NCI-H1092 (cell line): ENCODE results near the gene TTBK1.
A peak's percentile ranks its signal among the peaks of the same experiment; 100 is the strongest.

Experiments used
- DNase-seq: peaks from one replicate; lab custom pipeline; 2025; lab: John Stamatoyannopoulos, UW

Gene TTBK1

GRCh38 chr6:43255408-43256054, 12.2 kb downstream of the TTBK1 start:
- no peak for DNase-seq

GRCh38 chr6:43256670-43257366, 13.5 kb downstream of the TTBK1 start:
- no peak for DNase-seq

DNA sequence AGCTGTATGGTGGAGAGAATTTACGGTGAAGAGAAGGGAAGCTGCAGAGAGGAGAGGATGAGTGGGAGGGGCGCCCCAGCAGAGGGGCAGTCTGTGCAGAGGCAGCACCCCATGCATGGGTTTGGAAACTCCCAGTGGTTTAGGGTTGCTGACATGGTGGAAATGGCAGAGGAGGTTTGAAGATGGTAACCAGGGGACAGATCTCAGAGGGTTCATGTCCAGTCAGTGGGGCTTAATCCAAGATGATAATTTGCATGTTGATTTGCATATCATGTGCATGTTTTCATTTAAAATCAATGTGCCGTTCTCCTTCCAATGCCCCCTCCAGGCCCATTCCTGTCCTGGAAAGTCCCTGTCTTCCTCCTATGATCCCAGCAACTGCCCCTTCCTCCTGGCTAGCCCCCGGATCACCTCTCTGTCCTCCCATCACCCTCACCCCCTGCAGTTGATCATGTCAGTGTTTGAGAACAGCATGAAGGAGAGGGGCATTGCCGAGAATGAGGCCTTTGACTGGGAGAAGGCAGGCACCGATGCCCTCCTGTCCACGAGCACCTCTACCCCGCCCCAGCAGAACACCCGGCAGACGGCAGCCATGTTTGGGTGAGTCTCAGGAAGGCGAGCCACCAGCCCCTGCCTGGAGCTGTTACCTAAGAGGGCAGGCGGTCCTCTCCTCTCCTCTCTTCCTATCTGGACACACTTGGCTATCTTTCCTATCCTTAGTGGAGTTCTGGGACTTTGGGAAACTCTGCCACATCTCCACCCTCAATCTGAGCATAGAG, 14.3 kb downstream of the TTBK1 start:
- no peak for DNase-seq

DNA sequence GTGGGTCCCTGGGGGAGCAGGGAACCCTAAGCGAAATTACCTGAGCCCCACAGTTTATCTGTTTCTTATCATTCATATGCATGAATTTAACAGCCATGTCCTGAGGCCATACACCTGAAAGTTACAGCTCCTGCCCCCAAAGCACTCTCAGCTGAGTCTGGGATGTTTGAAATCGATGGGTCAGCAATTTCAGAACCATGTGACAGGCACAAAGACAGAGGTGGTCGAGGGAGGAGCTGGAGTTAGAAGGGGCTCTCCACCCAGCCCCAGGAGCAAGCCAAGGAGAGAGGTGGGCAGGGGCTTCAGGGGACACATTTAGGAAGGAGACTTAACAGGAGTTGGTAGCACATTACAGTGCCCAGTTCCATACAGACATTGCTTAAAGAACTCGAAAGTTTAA, 14.9 kb downstream of the TTBK1 start:
- no peak for DNase-seq

DNA sequence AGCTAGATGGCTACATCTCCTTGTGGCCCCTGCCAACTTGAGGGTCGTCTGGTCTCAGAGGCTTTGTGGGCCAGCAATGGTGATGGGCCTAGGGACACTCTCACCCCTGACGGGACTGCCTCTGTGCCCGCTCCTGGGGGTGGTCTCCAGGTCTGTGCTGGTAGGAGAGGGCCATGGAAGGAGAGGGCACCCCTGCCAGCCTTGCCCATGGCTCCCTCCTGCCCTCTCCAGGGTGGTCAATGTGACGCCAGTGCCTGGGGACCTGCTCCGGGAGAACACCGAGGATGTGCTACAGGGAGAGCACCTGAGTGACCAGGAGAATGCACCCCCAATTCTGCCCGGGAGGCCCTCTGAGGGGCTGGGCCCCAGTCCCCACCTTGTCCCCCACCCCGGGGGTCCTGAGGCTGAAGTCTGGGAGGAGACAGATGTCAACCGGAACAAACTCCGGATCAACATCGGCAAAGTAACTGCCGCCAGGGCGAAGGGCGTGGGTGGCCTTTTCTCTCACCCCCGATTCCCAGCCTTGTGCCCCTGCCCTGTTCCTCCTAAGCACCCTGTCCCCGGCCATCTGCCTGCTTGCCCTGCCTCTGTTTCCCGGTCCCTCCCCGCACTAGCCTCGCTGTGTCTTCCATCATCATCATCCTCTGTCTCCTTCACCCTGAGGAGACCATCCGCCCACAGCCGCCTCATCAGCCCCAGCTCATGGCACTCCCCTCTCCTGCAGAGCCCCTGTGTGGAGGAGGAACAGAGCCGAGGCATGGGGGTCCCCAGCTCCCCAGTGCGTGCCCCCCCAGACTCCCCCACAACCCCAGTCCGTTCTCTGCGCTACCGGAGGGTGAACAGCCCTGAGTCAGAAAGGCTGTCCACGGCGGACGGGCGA, 15.8 kb downstream of the TTBK1 start:
- no peak for DNase-seq

DNA sequence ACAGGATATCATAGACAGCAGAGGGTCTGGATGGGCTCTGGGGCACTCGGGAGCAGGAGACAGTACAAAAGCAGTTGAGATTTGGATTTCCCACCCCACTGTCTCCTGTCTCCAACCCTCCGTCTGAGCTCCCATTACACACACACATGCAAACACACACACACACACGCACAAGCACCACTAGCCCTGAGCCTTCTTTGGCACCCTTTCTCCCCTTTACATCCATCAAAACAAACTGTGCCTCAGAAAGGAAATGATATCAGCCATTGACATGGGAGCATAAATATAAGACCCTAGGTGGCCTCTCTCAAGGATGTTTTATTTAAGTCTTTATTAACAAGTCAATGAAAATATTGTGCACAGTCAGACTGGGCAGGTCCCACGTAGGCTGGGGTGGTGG, 17.5 kb downstream of the TTBK1 start:
- DNase-seq, result no peak

DNA sequence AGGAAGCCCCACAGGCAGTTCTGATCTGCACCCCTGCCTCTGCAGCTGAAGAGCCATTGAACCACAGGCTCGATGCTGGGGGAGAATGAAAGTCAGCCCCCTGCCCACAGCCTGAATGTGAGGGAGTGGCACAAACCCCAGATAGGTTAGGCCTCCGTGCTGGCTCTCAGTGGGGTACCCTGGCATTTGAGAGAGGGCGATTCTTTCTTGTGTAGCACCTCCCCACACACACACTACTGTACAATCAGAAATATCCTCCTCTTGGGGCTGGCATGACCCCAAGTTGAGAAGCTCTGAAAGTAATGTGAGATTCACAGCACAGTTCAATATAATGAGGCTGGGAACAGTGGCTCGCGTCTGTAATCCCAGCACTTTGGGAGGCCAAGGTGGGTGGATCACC, 17.9 kb downstream of the TTBK1 start:
- no peak for DNase-seq

DNA sequence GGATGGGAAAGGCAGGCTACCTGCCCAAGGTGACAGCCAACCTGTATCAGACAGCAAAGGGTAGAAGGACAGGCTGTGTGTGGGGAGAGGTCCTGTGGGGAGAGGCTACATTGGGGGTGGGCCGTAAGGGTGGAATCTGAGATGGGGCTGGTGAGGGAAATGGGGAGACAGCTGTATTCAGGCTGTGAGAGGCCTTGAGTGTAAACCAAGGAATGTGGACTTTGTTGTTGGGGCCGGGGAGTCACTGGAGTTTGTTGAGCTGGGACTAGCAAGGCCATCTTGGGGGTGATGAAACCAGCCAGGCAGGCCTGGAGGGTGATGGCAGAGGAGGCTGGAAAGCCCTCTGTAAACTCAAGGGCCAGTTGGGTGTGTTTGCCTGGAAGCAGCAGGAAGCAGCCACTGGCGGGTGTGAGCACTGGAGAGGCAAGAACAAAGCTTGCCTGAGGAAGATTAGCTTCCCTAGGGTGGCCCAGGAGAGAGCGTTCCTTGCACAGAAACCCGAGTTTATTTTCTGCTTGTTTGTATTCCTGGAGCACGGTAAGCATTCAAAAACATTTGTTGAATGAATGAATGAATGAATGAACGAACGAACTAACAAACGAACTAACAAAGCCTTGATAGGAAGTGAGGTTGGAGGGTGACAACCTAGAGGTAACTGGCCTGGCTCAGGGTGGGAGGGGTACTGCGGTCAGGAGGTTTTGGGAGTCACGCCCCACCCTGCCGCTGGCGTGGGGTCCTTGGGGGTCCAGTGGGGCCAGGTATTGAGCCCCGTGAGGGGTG, 18.9 kb downstream of the TTBK1 start:
- no peak for DNase-seq

- no peak for DNase-seq
Measured at GRCh38 chr6:43262780-43263313, 19.6 kb downstream of the TTBK1 start.

- peak; percentile 80 for DNase-seq
Measured at GRCh38 chr6:43263314-43264178, 20.3 kb downstream of the TTBK1 start.

GRCh38 chr6:43264599-43265145, 21.4 kb downstream of the TTBK1 start:
- no peak for DNase-seq

GRCh38 chr6:43265564-43265963, 22.3 kb downstream of the TTBK1 start:
- no peak for DNase-seq

GRCh38 chr6:43267619-43268354, 24.5 kb downstream of the TTBK1 start:
- peak; percentile 88 for DNase-seq

DNA sequence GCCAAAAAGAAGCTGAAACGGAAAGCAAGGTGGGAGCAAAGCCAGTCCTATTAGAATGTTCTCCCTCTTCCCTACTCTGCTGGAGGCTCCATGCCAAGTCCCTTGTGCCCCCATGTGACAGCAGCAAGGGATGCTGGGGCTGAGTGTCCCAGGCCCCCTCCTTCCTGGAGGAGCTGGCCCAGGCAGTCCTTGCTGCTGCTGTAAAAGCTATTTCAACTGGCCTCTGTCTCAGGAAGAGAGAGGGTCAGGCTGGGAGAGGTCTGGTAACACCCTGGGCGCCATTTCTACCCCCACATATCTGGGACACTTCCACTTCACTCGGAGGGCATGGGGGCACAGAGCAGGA, 25.0 kb downstream of the TTBK1 start:
- DNase-seq, result peak; percentile 72

DNA sequence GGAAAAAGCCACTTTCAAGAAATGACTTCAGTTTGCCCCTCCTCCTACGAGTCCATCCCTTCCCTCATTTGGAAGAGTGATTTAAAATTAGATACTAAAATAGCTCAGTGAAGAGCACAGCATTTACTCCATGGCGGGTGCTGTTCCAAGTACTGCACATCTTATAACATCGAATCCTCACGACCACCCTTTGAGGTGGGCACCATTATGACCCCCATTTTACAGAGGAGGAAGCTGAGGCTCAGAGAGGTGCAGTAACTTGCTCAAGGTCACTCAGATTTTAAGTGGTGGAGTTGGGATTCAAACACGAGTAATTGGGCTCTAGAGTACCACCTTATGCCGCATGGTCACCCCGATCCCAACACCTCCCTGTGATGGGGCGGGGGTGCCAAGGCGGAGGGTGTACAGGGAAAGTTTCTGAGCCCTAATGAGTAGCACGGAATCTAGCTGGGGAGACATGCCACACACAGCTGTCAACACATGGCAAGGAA, 25.5 kb downstream of the TTBK1 start:
- no peak for DNase-seq

GRCh38 chr6:43269273-43270007, 26.2 kb downstream of the TTBK1 start:
- peak; percentile 32 for DNase-seq

DNA sequence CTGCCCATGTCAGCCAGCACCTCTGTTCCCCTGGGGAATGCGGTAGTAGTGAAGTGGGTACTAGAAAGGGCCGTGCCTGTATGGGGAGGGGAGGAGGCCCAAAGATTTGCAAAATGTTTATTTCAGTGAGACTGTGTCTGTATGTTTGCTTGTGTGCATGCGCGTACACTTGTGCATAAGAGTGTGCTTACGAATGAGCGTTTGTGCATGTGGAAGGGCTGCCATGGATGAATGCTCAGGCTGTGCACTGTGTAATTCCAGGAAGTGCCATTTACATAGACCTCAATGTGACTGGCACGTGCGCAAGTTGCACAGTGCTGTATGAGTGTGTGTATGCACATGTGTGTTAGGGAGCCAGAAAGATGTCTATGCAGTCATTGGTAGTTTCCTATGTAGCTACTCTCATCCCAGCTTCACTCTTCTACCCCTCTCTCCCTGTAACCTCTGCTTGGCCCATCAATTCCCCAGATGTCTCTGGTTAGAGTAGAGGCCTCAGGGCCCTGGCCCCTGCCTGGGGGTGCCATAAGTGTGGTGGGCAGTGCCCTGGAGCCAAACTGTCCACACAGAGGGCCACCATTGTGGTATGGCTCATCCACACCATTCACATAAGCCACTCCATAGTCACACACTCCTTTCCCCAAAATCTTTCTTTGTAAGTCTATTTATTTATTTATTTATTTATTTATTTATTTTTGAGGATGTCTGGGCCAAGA, 28.0 kb downstream of the TTBK1 start:
- no peak for DNase-seq

GRCh38 chr6:43271944-43272343, 28.7 kb downstream of the TTBK1 start:
- no peak for DNase-seq
